ENCODE measurements around the gene DERL3. TPM values are rescaled to one million over a fixed set of nuclear protein-coding genes. Genes with fewer than 3 reads are reported as not detected.

DERL3 gene
- total and polyA plus RNA-seq, 2 of the 13 experiments (the other 11 are each of a cell fraction or from before 2014, with no cell fraction given): not detected

DNA sequence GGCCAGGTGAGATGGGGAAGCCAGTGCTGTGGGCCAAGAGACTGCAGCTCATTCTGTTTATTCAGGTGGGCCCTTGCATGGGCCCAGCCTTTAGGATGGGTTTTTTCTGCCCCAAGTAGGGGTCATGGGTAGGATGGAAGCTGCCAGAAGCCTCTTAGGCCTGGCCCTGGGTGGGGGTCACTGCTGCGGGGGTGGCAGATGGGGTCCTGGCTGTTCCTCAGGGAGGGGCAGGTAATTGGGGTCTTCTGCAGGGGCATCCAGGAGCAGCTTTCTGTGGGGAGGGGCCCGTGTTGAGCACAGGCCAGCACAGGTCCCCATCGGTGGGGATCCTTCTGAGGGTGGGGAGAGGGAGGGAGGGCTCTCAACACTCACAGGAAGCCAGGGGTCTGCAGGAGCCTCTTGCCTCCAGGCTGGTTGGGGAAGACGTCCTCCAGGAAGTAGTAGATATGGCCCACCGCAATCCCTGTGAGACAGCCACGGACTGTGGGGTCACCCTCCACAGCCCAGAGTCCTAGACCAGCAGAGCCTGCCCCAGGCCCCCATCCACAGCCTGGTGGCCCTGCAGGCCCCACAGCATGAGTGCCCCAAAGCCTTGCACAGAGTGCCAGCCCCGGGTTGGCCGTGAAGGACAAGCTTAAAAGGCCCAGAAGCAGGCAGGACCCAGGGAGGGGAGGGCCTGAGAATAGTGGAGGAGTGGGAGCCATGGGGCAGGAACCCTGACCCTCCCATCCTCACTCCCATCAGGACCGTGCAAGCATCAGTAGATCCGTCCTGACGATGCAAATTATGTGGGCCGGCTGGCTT, 1.9 kb downstream of the DERL3 start:
- Histone ChIP-seq H3K4me1 (ENCODE audit: insufficient read depth, low read length) (no peaks in the 10 kb centered on the region), H3K4me3 (replicated peaks in 1 of 3; ENCODE audit: insufficient read depth in 1 of 3, low read depth in 2 of 3, low read length in 3 of 3) (no peak overlapping the region), H3K27ac (ENCODE audit: extremely low read length, insufficient read depth, low read length) (no peak overlapping the region), H4K20me1 (ENCODE audit: insufficient read depth, low read length) (no peaks in the 10 kb centered on the region), H3K9me3 (ENCODE audit: low read length) (no peaks in the 10 kb centered on the region), H3K27me3 (ENCODE audit: control insufficient read depth in 1 of 2, insufficient read depth in 2 of 2, low read length in 2 of 2) (no peaks in the 10 kb centered on the region; a peak in 1 of 5 replicates), H3K79me2 (ENCODE audit: insufficient read depth, low read length) (no peaks in the 10 kb centered on the region), H3K4me2 (ENCODE audit: low read depth, low read length) (no peak overlapping the region), H3K36me3 (replicated peaks in 1 of 2; ENCODE audit: control insufficient read depth in 1 of 2, insufficient read depth in 2 of 2, low read length in 2 of 2) (peaks cover 22 to 39% of the 10 kb centered on the region in 2 experiments; a peak in 4 of 5 replicates), H3K9ac (ENCODE audit: insufficient read depth, low read depth, low read length) (no peak overlapping the region), H2AFZ (ENCODE audit: low read length) (no peak overlapping the region)
- ChIA-PET CTCF (ENCODE audit: low intra/inter-chr PET ratio, low total read pairs) (no interaction called here), POLR2A (interaction anchor here (1.0 kb wide), 1 partner anchor 20 kb away, joined by 3 read pairs; no protein-coding TSS in a partner anchor)
- in situ Hi-C loops (cut with HindIII; ENCODE audit: extremely low pct_ligation_motif_present, low pct_unique_long_range_greater_than_20kb) (loop anchor here (25.0 kb wide), 1 partner anchor 225 kb away; no protein-coding TSS in a partner anchor), intact Hi-C loops (cut with micrococcal nuclease; ENCODE audit: unreplicated experiment) (no loop called here)
- no TSS peak for BruUV-seq (replicated peaks)
- no peak for FAIRE-seq
- DNase-seq (ENCODE audit: low spot score): no peak
- peak; percentile 33 for TF ChIP-seq AGO2 (optimal IDR thresholded peaks at IDR 0.05; ENCODE audit: low read depth, low read length)
- TF ChIP-seq ZNF33B (CRISPR knock-in tag; IDR thresholded peaks at IDR 0.05): no peak
- WGBS (ENCODE audit: low lambda C conversion rate): 92% methylated on average over 7 of the region's 12 CpGs
- no peak for ATAC-seq

DNA sequence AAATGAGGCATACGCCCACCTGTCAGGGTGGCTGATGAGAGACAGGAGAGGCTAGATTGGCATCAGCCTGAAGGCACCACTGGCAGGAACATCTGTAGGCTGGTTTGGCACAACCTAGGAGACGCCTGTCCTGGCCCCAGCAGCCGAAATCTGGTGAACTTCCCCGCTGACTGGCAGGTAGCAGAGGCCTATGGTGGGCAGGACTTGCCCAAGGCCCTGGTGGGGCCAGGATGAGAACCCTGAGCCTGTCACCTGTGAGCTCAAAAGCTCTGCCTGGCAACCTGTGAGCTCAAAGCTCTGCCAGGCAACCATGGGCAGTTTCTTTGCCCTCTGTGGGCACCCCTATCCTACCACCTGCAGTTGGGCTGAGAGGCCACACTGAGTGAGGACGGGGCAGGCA, 2.5 kb downstream of the DERL3 start:
- intact Hi-C loops (cut with micrococcal nuclease; ENCODE audit: unreplicated experiment): no loop called here

More for the DNA sequence above, 2.5 kb downstream of the DERL3 start:
- Histone ChIP-seq H4K20me1 (ENCODE audit: insufficient read depth, low read length) (no peaks in the 10 kb centered on the region), H3K36me3 (replicated peaks in 1 of 2; ENCODE audit: control insufficient read depth in 1 of 2, insufficient read depth in 2 of 2, low read length in 2 of 2) (peaks cover 26 to 46% of the 10 kb centered on the region in 2 experiments; a peak in 4 of 5 replicates), H3K4me3 (replicated peaks in 1 of 3; ENCODE audit: insufficient read depth in 1 of 3, low read depth in 2 of 3, low read length in 3 of 3) (no peak overlapping the region), H3K4me2 (ENCODE audit: low read depth, low read length) (no peak overlapping the region), H3K79me2 (ENCODE audit: insufficient read depth, low read length) (no peaks in the 10 kb centered on the region), H3K27ac (ENCODE audit: extremely low read length, insufficient read depth, low read length) (no peak overlapping the region), H3K9ac (ENCODE audit: insufficient read depth, low read depth, low read length) (no peak overlapping the region), H2AFZ (ENCODE audit: low read length) (no peak overlapping the region), H3K27me3 (ENCODE audit: control insufficient read depth in 1 of 2, insufficient read depth in 2 of 2, low read length in 2 of 2) (no peaks in the 10 kb centered on the region), H3K4me1 (ENCODE audit: insufficient read depth, low read length) (no peaks in the 10 kb centered on the region), H3K9me3 (ENCODE audit: low read length) (no peaks in the 10 kb centered on the region)
- no TSS peak for BruUV-seq (replicated peaks)
- 100% methylated on average over 2 of the region's 5 CpGs for WGBS (ENCODE audit: low lambda C conversion rate)
- ChIA-PET CTCF (ENCODE audit: low intra/inter-chr PET ratio, low total read pairs) (no interaction called here), POLR2A (no interaction called here)
- no peak for ATAC-seq
- TF ChIP-seq, protein P1, sequence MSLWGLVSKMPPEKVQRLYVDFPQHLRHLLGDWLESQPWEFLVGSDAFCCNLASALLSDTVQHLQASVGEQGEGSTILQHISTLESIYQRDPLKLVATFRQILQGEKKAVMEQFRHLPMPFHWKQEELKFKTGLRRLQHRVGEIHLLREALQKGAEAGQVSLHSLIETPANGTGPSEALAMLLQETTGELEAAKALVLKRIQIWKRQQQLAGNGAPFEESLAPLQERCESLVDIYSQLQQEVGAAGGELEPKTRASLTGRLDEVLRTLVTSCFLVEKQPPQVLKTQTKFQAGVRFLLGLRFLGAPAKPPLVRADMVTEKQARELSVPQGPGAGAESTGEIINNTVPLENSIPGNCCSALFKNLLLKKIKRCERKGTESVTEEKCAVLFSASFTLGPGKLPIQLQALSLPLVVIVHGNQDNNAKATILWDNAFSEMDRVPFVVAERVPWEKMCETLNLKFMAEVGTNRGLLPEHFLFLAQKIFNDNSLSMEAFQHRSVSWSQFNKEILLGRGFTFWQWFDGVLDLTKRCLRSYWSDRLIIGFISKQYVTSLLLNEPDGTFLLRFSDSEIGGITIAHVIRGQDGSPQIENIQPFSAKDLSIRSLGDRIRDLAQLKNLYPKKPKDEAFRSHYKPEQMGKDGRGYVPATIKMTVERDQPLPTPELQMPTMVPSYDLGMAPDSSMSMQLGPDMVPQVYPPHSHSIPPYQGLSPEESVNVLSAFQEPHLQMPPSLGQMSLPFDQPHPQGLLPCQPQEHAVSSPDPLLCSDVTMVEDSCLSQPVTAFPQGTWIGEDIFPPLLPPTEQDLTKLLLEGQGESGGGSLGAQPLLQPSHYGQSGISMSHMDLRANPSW (CRISPR knock-in tag; IDR thresholded peaks at IDR 0.05; ENCODE audit: borderline replicate concordance): no peak
- FAIRE-seq: no peak
- in situ Hi-C loops (cut with HindIII; ENCODE audit: extremely low pct_ligation_motif_present, low pct_unique_long_range_greater_than_20kb): loop anchor here (25.0 kb wide), 1 partner anchor 224 kb away; no protein-coding TSS in a partner anchor
- no peak for DNase-seq (ENCODE audit: low spot score)
